Measurements from ENCODE around the gene IGFBP2.

Gene IGFBP2

GRCh38 chr2:216688731-216689340 is 55.6 kb downstream of the IGFBP2 start:
- no peak for DNase-seq

GRCh38 chr2:216689397-216689796 is 56.2 kb downstream of the IGFBP2 start:
- DNase-seq = no peak

GRCh38 chr2:216690456-216690852 is 57.2 kb downstream of the IGFBP2 start:
- DNase-seq = no peak

- no peak for DNase-seq
Observed at GRCh38 chr2:216690853-216691741, 57.9 kb downstream of the IGFBP2 start.

GRCh38 chr2:216692636-216693413 is 59.6 kb downstream of the IGFBP2 start:
- DNase-seq = peak; percentile 67

- DNase-seq = no peak
Observed at GRCh38 chr2:216693414-216694080, 60.3 kb downstream of the IGFBP2 start.

- DNase-seq = peak; percentile 38
Observed at GRCh38 chr2:216694082-216694825, 61.0 kb downstream of the IGFBP2 start.

GRCh38 chr2:216694826-216695217 is 61.6 kb downstream of the IGFBP2 start:
- DNase-seq = no peak

- DNase-seq = no peak
Observed at GRCh38 chr2:216695401-216695821, 62.2 kb downstream of the IGFBP2 start, which contains the start of gene IGFBP5. TSS of gene IGFBP5 (minus strand) at chr2:216695549. CDS start at chr2:216694775, 774 bp downstream.

- no peak for DNase-seq
Observed at GRCh38 chr2:216696321-216696720, 63.1 kb downstream of the IGFBP2 start.

- DNase-seq = no peak
Observed at GRCh38 chr2:216696751-216697560, 63.7 kb downstream of the IGFBP2 start.

GRCh38 chr2:216698293-216698692 is 65.1 kb downstream of the IGFBP2 start:
- DNase-seq = no peak

- DNase-seq = no peak
Observed at GRCh38 chr2:216698895-216699294, 65.7 kb downstream of the IGFBP2 start.

- DNase-seq = no peak
Observed at GRCh38 chr2:216700088-216700567, 66.9 kb downstream of the IGFBP2 start.

- DNase-seq = no peak
Observed at GRCh38 chr2:216700781-216701180, 67.6 kb downstream of the IGFBP2 start.

GRCh38 chr2:216701544-216701943 is 68.3 kb downstream of the IGFBP2 start:
- no peak for DNase-seq

- DNase-seq = no peak
Observed at GRCh38 chr2:216702756-216703155, 69.5 kb downstream of the IGFBP2 start.

- DNase-seq = no peak
Observed at GRCh38 chr2:216710551-216711301, 77.5 kb downstream of the IGFBP2 start.

- DNase-seq = no peak
Observed at GRCh38 chr2:216711348-216711747, 78.1 kb downstream of the IGFBP2 start.

- DNase-seq = no peak
Observed at GRCh38 chr2:216713691-216714336, 80.6 kb downstream of the IGFBP2 start.

All from CD4-positive, alpha-beta T cell treated with Interleukin-6 for 4 hours (primary cell).